IMR-90 (cell line): ENCODE results near the gene TMEM235. TPM values are rescaled to one million over a fixed set of nuclear protein-coding genes. Genes with fewer than 3 reads are reported as not detected.
A peak's percentile ranks its signal among the peaks of the same experiment; 100 is the strongest.

ENCODE experiments used
- ATAC-seq: fragments of 200-7000 bp; cut with Tn5 transposase; 2 replicates; pipeline ENCODE4 v1.9.1; 2020; ENCODE audit warnings: low read depth, mild to moderate bottlenecking, moderate library complexity
- Bru-seq: library from RNA; stranded (reverse); fragments of 400-500 nt; gene quantifications from one replicate; lab custom pipeline; 2021; lab: Mats Ljungman, UMichigan
- BruChase-seq, 2 experiments: library from RNA; stranded (reverse); fragments of 400-500 nt; gene quantifications; one replicate each; lab custom pipeline; 2021; lab: Mats Ljungman, UMichigan
- BruUV-seq: library from RNA; stranded (reverse); fragments of 400-500 nt; replicated peaks from 2 replicates; lab custom pipeline; 2021; lab: Mats Ljungman, UMichigan
- CTCF ChIA-PET: fragments of 300-600 bp; formaldehyde crosslinking; extraction: SDS; loops from one replicate; lab custom pipeline; 2021; ENCODE audit warnings: antibody characterized with exemption; lab: Yijun Ruan, JAX
- POLR2A ChIA-PET: fragments of 300-600 bp; sonication (Branson Sonifier 250); formaldehyde crosslinking; loops from one replicate; lab custom pipeline; 2022; ENCODE audit warnings: antibody characterized with exemption; ENCODE audit not compliant: unreplicated experiment; lab: Charles Lee
- DNase-seq: peaks from one replicate; pipeline ENCODE4 v3.0.0; 2013
- H2AFZ ChIP-seq: replicated peaks from 2 replicates; pipeline ENCODE3; 2013; ENCODE audit warnings: low read length, mild to moderate bottlenecking; ENCODE audit not compliant: poor library complexity
- H2AK5ac ChIP-seq: 2 replicates; pipeline ENCODE4 v1.6.1; 2013; ENCODE audit warnings: low read depth, low read length, inconsistent platforms
- H2AK9ac ChIP-seq: replicated peaks from 2 replicates; pipeline ENCODE3; 2013; ENCODE audit warnings: mild to moderate bottlenecking, low read depth, low read length, moderate library complexity; ENCODE audit not compliant: poor library complexity
- H2BK120ac ChIP-seq: 2 replicates; pipeline ENCODE4 v1.6.1; 2013; ENCODE audit warnings: low read depth, low read length, inconsistent platforms
- H2BK15ac ChIP-seq: 3 replicates; pipeline ENCODE4 v1.6.1; 2013; ENCODE audit warnings: low read depth, low read length, inconsistent platforms
- H2BK20ac ChIP-seq: 2 replicates; pipeline ENCODE4 v1.6.1; 2013; ENCODE audit warnings: low read depth, mild to moderate bottlenecking, inconsistent platforms, low read length, moderate library complexity
- H2BK5ac ChIP-seq: 2 replicates; pipeline ENCODE4 v1.6.1; 2013; ENCODE audit warnings: mild to moderate bottlenecking, low read depth, low read length, inconsistent platforms; ENCODE audit not compliant: poor library complexity, severe bottlenecking
- H3K14ac ChIP-seq: replicated peaks from 2 replicates; pipeline ENCODE4 v1.6.1; 2013; ENCODE audit warnings: low read depth, low read length, inconsistent platforms
- H3K18ac ChIP-seq: 2 replicates; pipeline ENCODE4 v1.6.1; 2013; ENCODE audit warnings: low read depth, low read length, control low read depth
- H3K23ac ChIP-seq: 2 replicates; pipeline ENCODE4 v1.6.1; 2013; ENCODE audit warnings: low read depth, low read length, inconsistent platforms
- H3K27ac ChIP-seq: 2 replicates; pipeline ENCODE4 v1.5.1; 2013; ENCODE audit warnings: mild to moderate bottlenecking, control low read depth, low read length; ENCODE audit not compliant: insufficient read depth
- H3K27me3 ChIP-seq: 2 replicates; pipeline ENCODE4 v1.6.1; 2013; ENCODE audit warnings: low read length; ENCODE audit not compliant: control insufficient read depth, insufficient read depth
- H3K36me3 ChIP-seq: 2 replicates; pipeline ENCODE4 v1.6.1; 2013; ENCODE audit warnings: low read length, mixed read lengths; ENCODE audit not compliant: control insufficient read depth, insufficient read depth
- H3K4ac ChIP-seq: 2 replicates; pipeline ENCODE4 v1.6.1; 2013; ENCODE audit warnings: low read depth, low read length, inconsistent platforms
- H3K4me1 ChIP-seq: 2 replicates; pipeline ENCODE4 v1.6.1; 2013; ENCODE audit warnings: low read length, mixed read lengths; ENCODE audit not compliant: control insufficient read depth, insufficient read depth
- H3K4me2 ChIP-seq: 2 replicates; pipeline ENCODE4 v1.6.1; 2013; ENCODE audit warnings: low read depth, mild to moderate bottlenecking, control low read depth, low read length, moderate library complexity
- H3K4me3 ChIP-seq: 2 replicates; pipeline ENCODE4 v1.5.1; 2013; ENCODE audit warnings: low read depth, mild to moderate bottlenecking, control low read depth, low read length, moderate library complexity; ENCODE audit not compliant: insufficient read depth
- H3K56ac ChIP-seq: 2 replicates; pipeline ENCODE4 v1.6.1; 2013; ENCODE audit warnings: low read length, inconsistent platforms; ENCODE audit not compliant: insufficient read depth; ENCODE audit errors: extremely low read depth
- H3K79me1 ChIP-seq, 2 experiments: 2 replicates each; pipeline ENCODE4 v1.6.1; 2013; ENCODE audit warnings: low read length in 2 of 2, inconsistent platforms in 1 of 2, low read depth in 1 of 2
- H3K9ac ChIP-seq: 2 replicates; pipeline ENCODE4 v1.6.1; 2013; ENCODE audit warnings: low read depth, low read length, control low read depth
- H3K9me1 ChIP-seq: 2 replicates; pipeline ENCODE4 v1.6.1; 2013; ENCODE audit warnings: low read length, inconsistent platforms; ENCODE audit not compliant: insufficient read depth
- H3K9me3 ChIP-seq: 2 replicates; pipeline ENCODE4 v1.6.1; 2013; ENCODE audit warnings: low read length; ENCODE audit not compliant: control insufficient read depth, insufficient read depth
- H4K20me1 ChIP-seq: 2 replicates; pipeline ENCODE4 v1.6.1; 2013; ENCODE audit warnings: low read length, inconsistent platforms; ENCODE audit not compliant: insufficient read depth
- H4K5ac ChIP-seq: 2 replicates; pipeline ENCODE4 v1.6.1; 2013; ENCODE audit warnings: mild to moderate bottlenecking, low read depth, low read length, control low read depth
- H4K8ac ChIP-seq, 2 experiments: 2 replicates each; pipeline ENCODE4 v1.6.1; 2013; ENCODE audit warnings: low read depth in 2 of 2, low read length in 2 of 2, control low read depth in 1 of 2, inconsistent platforms in 1 of 2
- H4K91ac ChIP-seq: 2 replicates; pipeline ENCODE4 v1.6.1; 2013; ENCODE audit warnings: low read depth, low read length, inconsistent platforms; ENCODE audit not compliant: insufficient read depth
- BHLHE40 ChIP-seq: fragments of 150-350 bp; IDR thresholded peaks from 2 replicates; pipeline ENCODE4 v1.6.1; 2016; ENCODE audit warnings: mild to moderate bottlenecking, low read depth, low read length
- CHD1 ChIP-seq: IDR thresholded peaks from 2 replicates; pipeline ENCODE4 v1.6.1; 2012; ENCODE audit warnings: low read depth, low read length, improper control_type of control experiment
- ELK1 ChIP-seq: fragments of 150-350 bp; IDR thresholded peaks from 2 replicates; pipeline ENCODE4 v1.6.1; 2016; ENCODE audit warnings: low read depth, mild to moderate bottlenecking, low read length, moderate library complexity, borderline replicate concordance
- FOS ChIP-seq: fragments of 150-350 bp; IDR thresholded peaks from 2 replicates; pipeline ENCODE4 v1.6.1; 2016; ENCODE audit warnings: low read depth, low read length
- MAZ ChIP-seq: IDR thresholded peaks from 2 replicates; pipeline ENCODE4 v1.6.1; 2012; ENCODE audit warnings: low read depth, mild to moderate bottlenecking, low read length, improper control_type of control experiment, moderate library complexity, borderline replicate concordance
- MXI1 ChIP-seq: IDR thresholded peaks from 2 replicates; pipeline ENCODE4 v1.6.1; 2012; ENCODE audit warnings: low read depth, mild to moderate bottlenecking, low read length, moderate library complexity, borderline replicate concordance
- NFE2L2 ChIP-seq: fragments of 150-350 bp; IDR thresholded peaks from 2 replicates; pipeline ENCODE4 v1.6.1; 2016; ENCODE audit warnings: low read depth, mild to moderate bottlenecking, low read length
- POLR2A ChIP-seq: IDR thresholded peaks from 2 replicates; pipeline ENCODE4 v1.6.1; 2012; ENCODE audit warnings: mild to moderate bottlenecking, low read depth, low read length
- RAD21 ChIP-seq: IDR thresholded peaks from 2 replicates; pipeline ENCODE4 v1.6.1; 2012; ENCODE audit warnings: low read length, improper control_type of control experiment
- RFX5 ChIP-seq: IDR thresholded peaks from 2 replicates; pipeline ENCODE4 v1.8.0; 2012; ENCODE audit warnings: low read depth, mild to moderate bottlenecking, low read length, moderate library complexity
- USF2 ChIP-seq: fragments of 150-350 bp; IDR thresholded peaks from 2 replicates; pipeline ENCODE4 v1.6.1; 2017; ENCODE audit warnings: mild to moderate bottlenecking, antibody characterized with exemption, low read length, low read depth
- WGBS, 2 experiments: methylation state at CpG; one replicate each; pipeline versions ENCODE4 v1.1.5 to v1.1.7; 2013; ENCODE audit warnings: missing lambda C conversion rate in 2 of 2; ENCODE audit not compliant: insufficient read length in 1 of 2; ENCODE audit errors: extremely low coverage in 2 of 2; 5-methylcytosine and 5-hydroxymethylcytosine counted together
- dilution Hi-C: fragments of 300-500 bp; cut with HindIII; formaldehyde crosslinking; loops from one replicate; pipeline ENCODE4 v1.14.3; 2018; ENCODE audit warnings: low sequenced_read_pairs; ENCODE audit not compliant: unreplicated experiment
- in situ Hi-C: fragments of 300-500 bp; cut with MboI; formaldehyde crosslinking; loops from 3 replicates; pipeline ENCODE4 v1.14.3; 2019; ENCODE audit warnings: low sequenced_read_pairs, inconsistent platforms, mixed read lengths
- intact Hi-C: fragments of 100-400 bp; cut with micrococcal nuclease; formaldehyde crosslinking; loops from 2 replicates; pipeline ENCODE4 v1.10.0; 2022
- long read RNA-seq: library from polyadenylated mRNA; unstranded; transcript quantifications from one replicate; pipeline ENCODE4 v2.0.0, GENCODE V29; 2021; ENCODE audit not compliant: unreplicated experiment
- polyA plus RNA-seq, 3 experiments: library from polyadenylated mRNA; depleted of rRNA; stranded (reverse); fragments of >200 nt; gene quantifications; 2 replicates each; pipeline ENCODE4 v1.2.3, GENCODE V29; 2012; ENCODE audit warnings: low replicate concordance in 1 of 3
- total RNA-seq: library from RNA; depleted of rRNA; stranded (reverse); fragments of >200 nt; gene quantifications from 2 replicates; pipeline ENCODE4 v1.2.3, GENCODE V29; 2012; rRNA removed

TMEM235 gene
- not detected in 2 replicates for total RNA-seq
- not detected in 2 replicates for polyA plus RNA-seq (2012; rRNA removed)
- not detected in 2 replicates for polyA plus RNA-seq (2012; cell fraction: cytosol; rRNA removed)
- not detected in 2 replicates for polyA plus RNA-seq (2012; cell fraction: nucleus; rRNA removed; ENCODE audit: low replicate concordance)
- not detected for Bru-seq, nascent RNA
- not detected for BruChase-seq, experiment 1, labeled RNA remaining after a 6-hour chase
- BruChase-seq, experiment 2, labeled RNA remaining after a 2-hour chase = not detected
- long read RNA-seq = 0 reads

GRCh38 chr17:78230996-78231935 is at the start of gene TMEM235:
Gene TMEM235, plus strand, starts transcription at chr17:78231631. Its CDS starts 393 bp downstream, at chr17:78232024.
- no peaks in the 10 kb centered on the region for H3K36me3 ChIP-seq
- POLR2A ChIA-PET = no interaction called here
- H3K9me1 ChIP-seq = no peaks in the 10 kb centered on the region
- no peaks in the 10 kb centered on the region for H3K9me3 ChIP-seq
- no peak within 1 kb of the TSS for H3K18ac ChIP-seq
- H3K4ac ChIP-seq = no peak within 1 kb of the TSS
- H2BK5ac ChIP-seq = no peak within 1 kb of the TSS
- H3K23ac ChIP-seq = no peak within 1 kb of the TSS
- H3K56ac ChIP-seq = no peak within 1 kb of the TSS; the same call in 1 of the 2 replicates
- no peak within 1 kb of the TSS for H2BK20ac ChIP-seq
- no peak for DNase-seq
- H4K8ac ChIP-seq = no peak within 1 kb of the TSS
- CTCF ChIA-PET = no interaction called here
- no peak within 1 kb of the TSS for H4K91ac ChIP-seq
- peaks cover 38% of the 10 kb centered on the region for H3K27me3 ChIP-seq
- dilution Hi-C loops (no loop called here), intact Hi-C loops (no loop called here), in situ Hi-C loops (no loop called here)
- peak within 1 kb of the TSS; percentile 42 for H2AK9ac ChIP-seq
- H3K14ac ChIP-seq = no peak within 1 kb of the TSS
- no peak within 1 kb of the TSS for H2BK15ac ChIP-seq
- no peak within 1 kb of the TSS for H4K5ac ChIP-seq
- BruUV-seq = no TSS peak
- H3K79me1 ChIP-seq = no peaks in the 10 kb centered on the region
- H4K20me1 ChIP-seq = no peaks in the 10 kb centered on the region
- H2BK120ac ChIP-seq = no peak within 1 kb of the TSS
- no peak within 1 kb of the TSS for H3K27ac ChIP-seq
- H2AFZ ChIP-seq = peak within 1 kb of the TSS; percentile 76
- H3K9ac ChIP-seq = no peak within 1 kb of the TSS
- ATAC-seq = peak; percentile 12; the same call in 1 of the 2 replicates
- peak within 1 kb of the TSS; percentile 29; the same call in 1 of the 2 replicates for H3K4me2 ChIP-seq
- TF ChIP-seq MXI1 (no peak), USF2 (no peak), CHD1 (no peak), FOS (no peak), RFX5 (no peak), ELK1 (no peak), RAD21 (no peak), BHLHE40 (no peak), MAZ (no peak), POLR2A (no peak), NFE2L2 (no peak)
- no peak within 1 kb of the TSS for H2AK5ac ChIP-seq
- no peaks in the 10 kb centered on the region for H3K4me1 ChIP-seq
- H3K4me3 ChIP-seq = no peak within 1 kb of the TSS
- 29% methylated on average over 13 of the region's 52 CpGs; no CpG with 5 or more reads in 1 of the 2 experiments for whole genome bisulfite sequencing, 2 experiments
